Measurements from ENCODE around the gene C3.
A peak's percentile ranks its signal among the peaks of the same experiment; 100 is the strongest.

C3 gene

GRCh38 chr19:6720369-6721137, at the start of gene C3:
Gene C3, minus strand, starts transcription at chr19:6720650. Its CDS starts 61 bp downstream, at chr19:6720589.
- no peak for DNase-seq (ENCODE audit: low spot score)
- in situ Hi-C loops (cut with MboI; ENCODE audit: low sequenced_read_pairs, unreplicated experiment), result no loop called here
- no peak for TF ChIP-seq CTCF (IDR thresholded peaks at IDR 0.05; ENCODE audit: borderline replicate concordance, control extremely low read depth, extremely low read depth, insufficient read depth, missing control alignments)

GRCh38 chr19:6769006-6769619, 48.7 kb upstream of the C3 start:
- DNase-seq (ENCODE audit: low spot score), result peak; percentile 32
- in situ Hi-C loops (cut with MboI; ENCODE audit: low sequenced_read_pairs, unreplicated experiment), result no loop called here
- TF ChIP-seq CTCF (IDR thresholded peaks at IDR 0.05; ENCODE audit: borderline replicate concordance, control extremely low read depth, extremely low read depth, insufficient read depth, missing control alignments), result no peak

- TF ChIP-seq CTCF (IDR thresholded peaks at IDR 0.05; ENCODE audit: borderline replicate concordance, control extremely low read depth, extremely low read depth, insufficient read depth, missing control alignments), result no peak
- no peak for DNase-seq (ENCODE audit: low spot score)
- in situ Hi-C loops (cut with MboI; ENCODE audit: low sequenced_read_pairs, unreplicated experiment), result no loop called here
Measured at GRCh38 chr19:6768236-6768785, 47.9 kb upstream of the C3 start.

- in situ Hi-C loops (cut with MboI; ENCODE audit: low sequenced_read_pairs, unreplicated experiment), result no loop called here
- DNase-seq (ENCODE audit: low spot score), result peak; percentile 96
- TF ChIP-seq CTCF (IDR thresholded peaks at IDR 0.05; ENCODE audit: borderline replicate concordance, control extremely low read depth, extremely low read depth, insufficient read depth, missing control alignments), result no peak
Measured at GRCh38 chr19:6767357-6768235, 47.1 kb upstream of the C3 start, which contains the start of gene SH2D3A. Gene SH2D3A, minus strand, starts transcription at chr19:6767435. Its CDS starts 3,687 bp downstream, at chr19:6763748.

GRCh38 chr19:6767081-6767356, 46.6 kb upstream of the C3 start:
- in situ Hi-C loops (cut with MboI; ENCODE audit: low sequenced_read_pairs, unreplicated experiment), result no loop called here
- DNase-seq (ENCODE audit: low spot score), result peak; percentile 46
- TF ChIP-seq CTCF (IDR thresholded peaks at IDR 0.05; ENCODE audit: borderline replicate concordance, control extremely low read depth, extremely low read depth, insufficient read depth, missing control alignments), result no peak

- peak; percentile 4 for TF ChIP-seq CTCF (IDR thresholded peaks at IDR 0.05; ENCODE audit: borderline replicate concordance, control extremely low read depth, extremely low read depth, insufficient read depth, missing control alignments)
- DNase-seq (ENCODE audit: low spot score), result no peak
- in situ Hi-C loops (cut with MboI; ENCODE audit: low sequenced_read_pairs, unreplicated experiment), result no loop called here
Measured at GRCh38 chr19:6766357-6767080, 46.1 kb upstream of the C3 start.
